OCI-LY7 (cell line): Measurements from ENCODE around the gene TTR.

Experiments used
- EZH2phosphoT487 ChIP-seq: fragments of 200-600 bp; sonication (generic); IDR thresholded peaks from 2 replicates; pipeline ENCODE4 v1.6.1; 2018; ENCODE audit warnings: low read depth, borderline replicate concordance, mild to moderate bottlenecking, mixed run types, antibody characterized with exemption, low read length, moderate library complexity, mixed read lengths
- TF ChIP-seq, protein P1 (sequence below): fragments of 200-600 bp; sonication (generic); conservative IDR thresholded peaks from 2 replicates; pipeline ENCODE4 v1.5.1; 2014; ENCODE audit warnings: mild to moderate bottlenecking, antibody characterized with exemption, low read length, moderate library complexity, mixed read lengths

DNA sequence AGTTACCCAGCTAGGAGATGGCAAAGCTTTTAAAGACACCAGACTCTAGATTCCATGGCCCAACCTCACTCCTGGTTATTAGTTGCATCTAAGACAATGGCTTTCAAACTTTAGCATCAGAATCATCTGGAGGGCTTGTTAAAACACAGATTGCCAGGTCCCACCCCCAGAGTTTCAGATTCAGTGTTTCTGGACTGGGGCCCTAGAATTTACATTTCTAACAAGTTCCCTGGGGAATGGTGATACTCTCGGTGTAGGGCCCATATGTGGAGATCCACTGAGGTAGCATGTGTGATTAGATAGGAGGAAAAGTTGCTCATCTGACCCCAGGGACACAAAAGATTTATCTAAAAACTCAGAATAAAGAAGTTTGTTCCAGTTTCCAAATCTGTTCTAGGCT is 14.5 kb upstream of the TTR start:
- TF ChIP-seq, protein P1, sequence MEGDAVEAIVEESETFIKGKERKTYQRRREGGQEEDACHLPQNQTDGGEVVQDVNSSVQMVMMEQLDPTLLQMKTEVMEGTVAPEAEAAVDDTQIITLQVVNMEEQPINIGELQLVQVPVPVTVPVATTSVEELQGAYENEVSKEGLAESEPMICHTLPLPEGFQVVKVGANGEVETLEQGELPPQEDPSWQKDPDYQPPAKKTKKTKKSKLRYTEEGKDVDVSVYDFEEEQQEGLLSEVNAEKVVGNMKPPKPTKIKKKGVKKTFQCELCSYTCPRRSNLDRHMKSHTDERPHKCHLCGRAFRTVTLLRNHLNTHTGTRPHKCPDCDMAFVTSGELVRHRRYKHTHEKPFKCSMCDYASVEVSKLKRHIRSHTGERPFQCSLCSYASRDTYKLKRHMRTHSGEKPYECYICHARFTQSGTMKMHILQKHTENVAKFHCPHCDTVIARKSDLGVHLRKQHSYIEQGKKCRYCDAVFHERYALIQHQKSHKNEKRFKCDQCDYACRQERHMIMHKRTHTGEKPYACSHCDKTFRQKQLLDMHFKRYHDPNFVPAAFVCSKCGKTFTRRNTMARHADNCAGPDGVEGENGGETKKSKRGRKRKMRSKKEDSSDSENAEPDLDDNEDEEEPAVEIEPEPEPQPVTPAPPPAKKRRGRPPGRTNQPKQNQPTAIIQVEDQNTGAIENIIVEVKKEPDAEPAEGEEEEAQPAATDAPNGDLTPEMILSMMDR, result no peak
- TF ChIP-seq EZH2phosphoT487, result no peak
